Neural progenitor cell (in vitro differentiated cells): ENCODE results near the gene TMEM74B. TPM values are rescaled to one million over a fixed set of nuclear protein-coding genes. Genes with fewer than 3 reads are reported as not detected.
"Not testable (repeated sequence)": the region's sequence is repeated elsewhere in the genome, so short reads cannot be mapped to it uniquely, and the experiment has no call there.

Experiments used
- DNase-seq: peaks from one replicate; pipeline ENCODE4 v3.0.0-alpha.2; 2016; ENCODE audit warnings: low spot score
- H2AFZ ChIP-seq: fragments of 200-600 bp; sonication (generic); replicated peaks from 2 replicates; pipeline ENCODE4 v1.6.1; 2016; ENCODE audit warnings: antibody characterized with exemption
- H3F3A ChIP-seq: fragments of 200-600 bp; sonication (generic); 2 replicates; pipeline ENCODE4 v1.6.1; 2016; ENCODE audit warnings: antibody characterized with exemption, low read depth
- H3K27ac ChIP-seq: fragments of 200-600 bp; sonication (generic); 2 replicates; pipeline ENCODE4 v1.5.1; 2016; ENCODE audit warnings: mild to moderate bottlenecking
- H3K27me3 ChIP-seq: fragments of 200-600 bp; sonication (generic); 2 replicates; pipeline ENCODE4 v1.6.1; 2016; ENCODE audit warnings: mild to moderate bottlenecking, moderate library complexity
- H3K36me3 ChIP-seq: fragments of 200-600 bp; sonication (generic); 2 replicates; pipeline ENCODE4 v1.5.1; 2016
- H3K4me1 ChIP-seq: fragments of 200-600 bp; sonication (generic); 2 replicates; pipeline ENCODE4 v1.6.1; 2016; ENCODE audit warnings: mixed run types
- H3K4me2 ChIP-seq: fragments of 200-600 bp; sonication (generic); 2 replicates; pipeline ENCODE4 v1.6.1; 2016
- H3K4me3 ChIP-seq: fragments of 200-600 bp; sonication (generic); 2 replicates; pipeline ENCODE4 v1.5.1; 2016
- H3K79me2 ChIP-seq: fragments of 200-600 bp; sonication (generic); 2 replicates; pipeline ENCODE4 v1.6.1; 2016; ENCODE audit warnings: low read depth
- H3K9ac ChIP-seq: fragments of 200-600 bp; sonication (generic); 2 replicates; pipeline ENCODE4 v1.6.1; 2016
- H3K9me3 ChIP-seq: fragments of 200-600 bp; sonication (generic); 2 replicates; pipeline ENCODE4 v1.5.1; 2016; ENCODE audit warnings: low read depth
- H4K20me1 ChIP-seq: fragments of 200-600 bp; sonication (generic); 2 replicates; pipeline ENCODE4 v1.6.1; 2016; ENCODE audit warnings: low read depth
- H3K27ac Mint-ChIP-seq: 3 replicates; pipeline ENCODE4 v1.8.0; 2021; ENCODE audit warnings: mixed read lengths
- H3K27me3 Mint-ChIP-seq: 2 replicates; pipeline ENCODE4 v1.8.0; 2022; ENCODE audit warnings: low read depth, mild to moderate bottlenecking, inconsistent platforms, moderate library complexity, mixed read lengths; ENCODE audit not compliant: insufficient read depth
- H3K36me3 Mint-ChIP-seq: 3 replicates; pipeline ENCODE4 v1.8.0; 2021; ENCODE audit warnings: mixed read lengths
- H3K4me1 Mint-ChIP-seq: 3 replicates; pipeline ENCODE4 v1.8.0; 2021; ENCODE audit warnings: mixed read lengths
- H3K4me3 Mint-ChIP-seq: 3 replicates; pipeline ENCODE4 v1.8.0; 2021; ENCODE audit warnings: mild to moderate bottlenecking, moderate library complexity, mixed read lengths
- H3K9me3 Mint-ChIP-seq: 3 replicates; pipeline ENCODE4 v1.8.0; 2020; ENCODE audit warnings: mixed read lengths
- CTCF ChIP-seq: fragments of 200-600 bp; sonication (generic); IDR thresholded peaks from 2 replicates; pipeline ENCODE4 v1.5.1; 2017; ENCODE audit warnings: antibody characterized with exemption, mild to moderate bottlenecking
- EZH2 ChIP-seq: fragments of 200-600 bp; sonication (generic); IDR thresholded peaks from 2 replicates; pipeline ENCODE4 v1.6.1; 2017; ENCODE audit warnings: antibody characterized with exemption, mild to moderate bottlenecking, moderate library complexity
- EZH2phosphoT487 ChIP-seq: fragments of 200-600 bp; sonication (generic); IDR thresholded peaks from 2 replicates; pipeline ENCODE4 v1.6.1; 2017; ENCODE audit warnings: antibody characterized with exemption
- total RNA-seq: library from RNA; depleted of rRNA; stranded (reverse); fragments of >200 nt; gene quantifications from 2 replicates; pipeline ENCODE4 v1.2.3, GENCODE V29; 2015; ENCODE audit warnings: low replicate concordance

The TMEM74B gene
- total RNA-seq, 1 donor from 2014 or later: 2.5 TPM

- H3K36me3 Mint-ChIP-seq, H3K4me1 ChIP-seq, H4K20me1 ChIP-seq, H3K79me2 ChIP-seq, H3K27ac Mint-ChIP-seq, H3K4me3 ChIP-seq, H3K9me3 Mint-ChIP-seq, H3F3A ChIP-seq, DNase-seq, H3K9me3 ChIP-seq, H2AFZ ChIP-seq, H3K4me2 ChIP-seq, H3K9ac ChIP-seq, H3K27ac ChIP-seq, H3K4me3 Mint-ChIP-seq, H3K36me3 ChIP-seq: not testable (repeated sequence)
- Mint-ChIP-seq H3K27me3 (peaks cover 10% of the 10 kb centered on the region), H3K4me1 (peaks cover 11% of the 10 kb centered on the region)
- H3K27me3 ChIP-seq: peaks cover 27% of the 10 kb centered on the region
Observed at GRCh38 chr20:1216527-1217427, 32.0 kb upstream of the TMEM74B start.

- no peaks in the 10 kb centered on the region for H3K79me2 ChIP-seq
- Mint-ChIP-seq H3K4me3 (no peak overlapping the region), H3K4me1 (peaks cover 11% of the 10 kb centered on the region), H3K27me3 (peaks cover 12% of the 10 kb centered on the region), H3K9me3 (no peaks in the 10 kb centered on the region), H3K27ac (no peak overlapping the region), H3K36me3 (no peaks in the 10 kb centered on the region)
- no peaks in the 10 kb centered on the region for H3K36me3 ChIP-seq
- no peak overlapping the region for H3K27ac ChIP-seq
- H3K9me3 ChIP-seq: no peaks in the 10 kb centered on the region
- no peaks in the 10 kb centered on the region for H3K4me1 ChIP-seq
- no peak overlapping the region for H2AFZ ChIP-seq
- H3K4me2 ChIP-seq: no peak overlapping the region
- H3K9ac ChIP-seq: no peak overlapping the region
- no peaks in the 10 kb centered on the region for H4K20me1 ChIP-seq
- peaks cover 34% of the 10 kb centered on the region for H3K27me3 ChIP-seq
- no peak for DNase-seq
- no peaks in the 10 kb centered on the region for H3F3A ChIP-seq
- H3K4me3 ChIP-seq: no peak overlapping the region
- TF ChIP-seq EZH2phosphoT487 (no peak), EZH2 (no peak), CTCF (no peak)
Observed at GRCh38 chr20:1215386-1216170, 30.8 kb upstream of the TMEM74B start.

- Histone ChIP-seq H3K9ac (no peak overlapping the region), H2AFZ (no peak overlapping the region), H3K4me2 (no peak overlapping the region), H3K79me2 (no peaks in the 10 kb centered on the region), H3K27me3 (peaks cover 40% of the 10 kb centered on the region), H3K4me3 (no peak overlapping the region), H3K36me3 (no peaks in the 10 kb centered on the region), H4K20me1 (no peaks in the 10 kb centered on the region), H3F3A (no peaks in the 10 kb centered on the region), H3K27ac (no peak overlapping the region), H3K9me3 (no peaks in the 10 kb centered on the region), H3K4me1 (no peaks in the 10 kb centered on the region)
- no peak overlapping the region for H3K4me3 Mint-ChIP-seq
- H3K27me3 Mint-ChIP-seq: peaks cover 12% of the 10 kb centered on the region
- peaks cover 11% of the 10 kb centered on the region for H3K4me1 Mint-ChIP-seq
- no peaks in the 10 kb centered on the region for H3K9me3 Mint-ChIP-seq
- TF ChIP-seq EZH2 (no peak), EZH2phosphoT487 (no peak), CTCF (no peak)
- no peak for DNase-seq
- H3K27ac Mint-ChIP-seq: no peak overlapping the region
- no peaks in the 10 kb centered on the region for H3K36me3 Mint-ChIP-seq
Observed at GRCh38 chr20:1214838-1215261, 30.1 kb upstream of the TMEM74B start.
